ENCODE data around the gene LEMD3.
"Not testable (repeated sequence)": the region's sequence is repeated elsewhere in the genome, so short reads cannot be mapped to it uniquely, and the experiment has no call there.

Gene LEMD3

DNA sequence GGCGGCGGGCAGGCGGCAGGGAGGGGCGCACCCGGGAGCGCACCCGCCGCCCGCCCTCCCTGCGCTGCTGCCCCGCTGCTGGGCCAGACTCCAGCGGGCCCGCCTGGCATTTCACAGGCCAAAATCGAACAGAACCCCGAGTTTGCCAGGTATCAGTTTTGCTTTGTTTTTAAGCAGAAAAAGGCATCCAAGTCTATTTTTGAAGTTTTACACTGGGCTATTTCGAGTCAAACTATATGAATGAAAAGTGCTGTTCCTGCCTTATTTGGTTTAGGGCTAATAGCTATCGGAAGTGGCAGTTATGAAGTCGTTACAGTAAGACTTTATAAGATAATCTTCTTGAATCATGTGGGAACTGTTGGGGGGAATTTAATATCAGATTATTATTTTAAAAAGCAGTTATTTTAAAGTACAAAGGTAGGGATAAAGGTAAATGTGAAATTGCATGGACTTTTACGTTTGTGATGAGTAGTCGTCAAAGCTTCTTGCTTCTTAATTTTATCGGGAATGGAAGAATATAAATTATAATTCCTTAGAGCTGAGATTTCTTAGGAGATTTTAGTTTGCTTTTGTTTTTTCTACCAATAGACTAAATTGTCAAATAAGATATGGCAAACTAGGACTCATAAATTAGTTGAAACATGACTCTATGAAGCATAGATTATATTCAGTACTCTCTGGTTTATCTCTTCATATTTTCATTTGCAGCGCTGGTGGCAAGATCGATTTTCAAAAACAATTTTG is 110.2 kb downstream of the LEMD3 start:
- DNase-seq, result peak; percentile 10

DNA sequence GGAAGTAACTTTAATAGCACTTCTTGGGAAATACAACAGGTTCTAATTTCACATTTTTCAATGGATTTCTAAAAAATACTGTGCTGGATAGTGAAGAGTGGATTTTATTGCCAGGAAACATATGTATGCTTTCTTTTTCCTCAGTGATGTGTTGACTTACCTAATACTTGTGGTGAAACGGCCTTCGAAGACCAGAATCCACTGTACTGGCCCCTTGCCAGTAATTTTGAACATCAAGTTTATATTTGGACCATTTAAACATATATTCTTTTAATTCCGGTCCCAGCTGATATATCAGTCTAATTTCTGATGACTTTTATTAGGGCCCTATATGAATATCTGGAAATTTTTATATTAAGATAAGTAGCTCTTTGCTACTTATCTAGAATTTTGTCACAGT is 110.9 kb downstream of the LEMD3 start:
- DNase-seq, result no peak

DNA sequence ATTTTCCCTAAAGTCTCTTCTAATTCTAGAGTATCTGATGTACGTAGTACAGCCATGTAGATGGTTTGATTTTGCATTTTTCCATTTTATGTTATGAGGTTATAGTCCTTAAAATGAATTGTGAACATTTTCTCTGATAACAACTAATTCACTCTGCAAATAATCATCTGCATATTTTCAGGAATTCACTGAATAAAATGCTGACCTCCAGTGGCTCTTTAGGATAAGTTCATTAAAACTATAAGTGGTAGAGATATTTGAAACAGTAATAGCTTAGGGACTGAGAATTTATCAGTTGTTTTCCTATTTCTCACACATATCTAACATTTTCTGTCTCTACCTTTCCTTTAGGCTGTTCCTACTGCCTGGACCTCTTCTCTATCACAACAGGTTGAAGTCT is 113.5 kb downstream of the LEMD3 start:
- no peak for DNase-seq

DNA sequence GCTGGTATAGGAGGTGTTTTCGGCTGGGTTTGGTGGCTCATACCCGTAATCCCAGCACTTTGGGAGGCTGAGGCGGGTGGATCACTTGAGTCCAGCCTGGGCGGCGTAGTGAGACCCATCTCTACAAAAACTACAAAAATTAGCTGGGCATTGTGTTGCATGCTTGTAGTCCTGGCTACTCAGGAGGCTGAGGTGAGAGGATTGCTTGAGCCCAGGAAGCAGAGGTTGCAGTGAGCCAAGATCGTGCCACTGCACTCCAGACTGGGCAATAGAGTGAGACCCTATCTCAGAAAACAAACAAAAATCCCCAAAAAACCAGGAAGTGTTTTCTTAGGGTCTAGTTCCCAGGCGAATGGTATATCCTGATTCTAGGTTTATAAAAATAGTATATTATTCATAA is 116.1 kb downstream of the LEMD3 start:
- not testable (repeated sequence) for DNase-seq

DNA sequence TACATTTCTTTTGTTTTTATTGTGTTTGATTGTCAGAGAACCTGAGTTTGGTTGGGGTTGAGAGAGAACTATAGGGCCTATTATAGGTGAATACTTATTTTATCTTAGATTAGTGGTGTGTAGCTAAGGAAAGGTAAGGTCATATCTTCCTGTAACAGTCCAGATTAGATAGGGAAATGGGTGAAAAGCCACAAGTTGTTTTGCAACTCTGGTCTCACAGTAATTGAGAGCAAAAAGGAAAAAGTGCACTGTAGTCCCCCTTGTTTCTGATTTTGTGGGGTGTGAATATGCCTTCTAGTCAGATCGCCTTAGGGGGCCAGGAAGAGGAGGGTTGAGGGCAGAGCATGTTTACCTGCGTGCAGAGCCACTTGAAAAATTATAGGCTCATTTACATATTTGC is 118.0 kb downstream of the LEMD3 start:
- no peak for DNase-seq

GRCh38 chr12:65292241-65292640 is 122.9 kb downstream of the LEMD3 start:
- no peak for DNase-seq

- DNase-seq, result no peak
Measured at GRCh38 chr12:65293735-65294134, 124.4 kb downstream of the LEMD3 start.

DNA sequence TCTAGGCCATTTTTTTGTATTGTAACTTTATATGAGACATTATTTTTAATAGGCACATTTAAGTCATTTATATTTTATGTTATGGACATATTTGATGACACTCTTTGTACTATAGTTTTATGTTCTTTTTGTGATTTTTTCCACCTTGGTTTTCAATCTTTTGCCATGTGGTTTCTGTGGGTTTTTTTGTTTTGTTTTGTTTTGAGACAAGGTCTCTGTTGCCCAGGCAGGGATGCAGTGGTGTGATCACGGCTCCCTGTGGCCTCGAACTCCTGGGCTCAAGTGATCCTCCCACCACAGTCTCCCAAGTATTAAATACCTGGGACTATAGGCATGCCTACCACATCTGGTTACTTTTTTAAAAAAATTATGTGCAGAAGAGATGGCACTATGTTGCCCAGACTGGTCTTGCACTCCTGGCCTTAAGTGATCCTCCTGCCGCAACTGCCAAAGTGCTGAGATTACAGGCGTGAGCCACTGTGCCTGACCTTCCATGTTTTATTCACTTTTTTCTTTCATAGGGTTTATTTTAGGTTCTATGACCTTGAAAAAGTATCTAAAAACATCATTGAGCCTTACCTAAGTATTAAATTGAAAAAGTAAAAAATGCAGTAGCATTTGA is 125.4 kb downstream of the LEMD3 start:
- DNase-seq, result no peak

- DNase-seq, result no peak
Measured at GRCh38 chr12:65296508-65297265, 127.3 kb downstream of the LEMD3 start.
